CD14-positive monocyte (primary cell): ENCODE measurements around the gene PLAGL2. TPM values are rescaled to one million over a fixed set of nuclear protein-coding genes. Genes with fewer than 3 reads are reported as not detected.

Experiments used
- DNase-seq, 3 donors: peaks; one replicate each; pipeline ENCODE4 v3.0.0-alpha.2; 2011 to 2022
- H2AFZ ChIP-seq: 2 replicates; pipeline ENCODE4 v1.6.0; 2012; ENCODE audit warnings: mild to moderate bottlenecking, low read depth, low read length, inconsistent platforms; ENCODE audit not compliant: insufficient read depth, poor library complexity, severe bottlenecking
- H3K27ac ChIP-seq, 2 donors: 1 replicate in 1 of 2; 2 replicates in 1 of 2; pipeline ENCODE4 v1.5.1; 2012 to 2013; ENCODE audit warnings: low read length in 2 of 2, control low read depth in 1 of 2, inconsistent platforms in 1 of 2, low read depth in 1 of 2, mild to moderate bottlenecking in 1 of 2
- H3K27me3 ChIP-seq, 2 donors: one replicate each; pipeline versions ENCODE4 v1.6.0 to v1.6.1; 2011 to 2013; ENCODE audit warnings: low read length in 2 of 2; ENCODE audit not compliant: control insufficient read depth in 2 of 2, insufficient read depth in 2 of 2
- H3K36me3 ChIP-seq, 2 donors: replicated peaks in 1 of 2; 1 replicate in 1 of 2; 2 replicates in 1 of 2; pipeline versions ENCODE4 v1.5.1 to v1.6.1; 2012 to 2013; ENCODE audit warnings: low read length in 2 of 2, control low read depth in 1 of 2, inconsistent platforms in 1 of 2, mild to moderate bottlenecking in 1 of 2; ENCODE audit not compliant: insufficient read depth in 2 of 2, control insufficient read depth in 1 of 2
- H3K4me1 ChIP-seq, 2 donors: 1 replicate in 1 of 2; 2 replicates in 1 of 2; pipeline versions ENCODE4 v1.5.1 to v1.6.1; 2012 to 2013; ENCODE audit warnings: low read length in 2 of 2, control low read depth in 1 of 2, inconsistent platforms in 1 of 2, mild to moderate bottlenecking in 1 of 2, moderate library complexity in 1 of 2; ENCODE audit not compliant: insufficient read depth in 2 of 2, control insufficient read depth in 1 of 2
- H3K4me2 ChIP-seq: replicated peaks from 2 replicates; pipeline ENCODE3; 2012; ENCODE audit warnings: low read length, moderate library complexity, mild to moderate bottlenecking; ENCODE audit not compliant: poor library complexity, severe bottlenecking; ENCODE audit errors: extremely low read depth
- H3K4me3 ChIP-seq, 3 experiments: fragments of 200-600 bp in 1 of 3; sonication (generic) in 1 of 3; replicated peaks in 1 of 3; 1 replicate in 2 of 3; 2 replicates in 1 of 3; pipeline ENCODE4 v1.5.1; 2011 to 2013; ENCODE audit warnings: low read length in 3 of 3, mild to moderate bottlenecking in 3 of 3, control low read depth in 2 of 3, low read depth in 2 of 3, inconsistent platforms in 1 of 3, moderate library complexity in 1 of 3
- H3K79me2 ChIP-seq: 2 replicates; pipeline ENCODE4 v1.6.0; 2012; ENCODE audit warnings: mild to moderate bottlenecking, control low read depth, inconsistent platforms, low read length, moderate library complexity; ENCODE audit not compliant: insufficient read depth
- H3K9ac ChIP-seq: 2 replicates; pipeline ENCODE4 v1.6.0; 2017; ENCODE audit warnings: low read length, mild to moderate bottlenecking; ENCODE audit not compliant: insufficient read depth, poor library complexity, severe bottlenecking
- H3K9me3 ChIP-seq, 2 donors: replicated peaks in 1 of 2; 1 replicate in 1 of 2; 2 replicates in 1 of 2; pipeline versions ENCODE4 v1.5.1 to v1.6.1; 2012 to 2013; ENCODE audit warnings: low read length in 2 of 2, control low read depth in 1 of 2; ENCODE audit not compliant: control insufficient read depth in 1 of 2, insufficient read depth in 1 of 2
- H4K20me1 ChIP-seq: 2 replicates; pipeline ENCODE4 v1.6.0; 2012; ENCODE audit warnings: mild to moderate bottlenecking, low read length, control low read depth, moderate library complexity; ENCODE audit not compliant: insufficient read depth
- H3K27ac Mint-ChIP-seq, 7 donors: one replicate each; pipeline ENCODE4 v1.8.0; 2020; ENCODE audit warnings: mild to moderate bottlenecking in 7 of 7, mixed read lengths in 7 of 7, moderate library complexity in 6 of 7, inconsistent platforms in 2 of 7
- H3K27me3 Mint-ChIP-seq, 3 donors: one replicate each; pipeline ENCODE4 v1.8.0; 2021 to 2022; ENCODE audit warnings: low read depth in 3 of 3, mild to moderate bottlenecking in 3 of 3, mixed read lengths in 3 of 3, moderate library complexity in 3 of 3, inconsistent platforms in 1 of 3
- H3K36me3 Mint-ChIP-seq, 2 donors: one replicate each; pipeline ENCODE4 v1.8.0; 2020; ENCODE audit warnings: mixed read lengths in 2 of 2, inconsistent platforms in 1 of 2, mild to moderate bottlenecking in 1 of 2
- H3K4me1 Mint-ChIP-seq: one replicate; pipeline ENCODE4 v1.8.0; 2020; ENCODE audit warnings: mild to moderate bottlenecking, mixed read lengths
- H3K4me3 Mint-ChIP-seq, 2 donors: one replicate each; pipeline ENCODE4 v1.8.0; 2020; ENCODE audit warnings: mild to moderate bottlenecking in 2 of 2, mixed read lengths in 2 of 2, moderate library complexity in 1 of 2
- H3K9me3 Mint-ChIP-seq, 7 donors: one replicate each; pipeline ENCODE4 v1.8.0; 2020 to 2022; ENCODE audit warnings: mixed read lengths in 7 of 7, mild to moderate bottlenecking in 6 of 7, moderate library complexity in 6 of 7, inconsistent platforms in 2 of 7
- WGBS: methylation state at CpG from one replicate; pipeline ENCODE4 v1.1.5; 2013; ENCODE audit warnings: missing lambda C conversion rate; ENCODE audit not compliant: insufficient coverage; 5-methylcytosine and 5-hydroxymethylcytosine counted together
- intact Hi-C, 2 donors: fragments of 100-400 bp; cut with micrococcal nuclease; formaldehyde crosslinking; loops; one replicate each; pipeline versions ENCODE4 v1.15.0 to v1.15.1; 2023
- polyA plus RNA-seq, 3 donors: library from polyadenylated mRNA; depleted of rRNA in 1 of 3; unstranded in 2 of 3; stranded (reverse) in 1 of 3; fragments of 300-500 nt in 2 of 3; fragments of >200 nt in 1 of 3; fragmentation: Illumina TruSeq in 2 of 3; gene quantifications; 1 replicate in 2 of 3; 2 replicates in 1 of 3; pipeline ENCODE4 v1.2.3, GENCODE V29; 2012 to 2021
- TF ChIP-seq, protein P1 (sequence below): fragments of 200-600 bp; IDR thresholded peaks from one replicate; pipeline ENCODE4 v1.8.0; 2022; ENCODE audit warnings: antibody characterized with exemption, mild to moderate bottlenecking

The PLAGL2 gene
- polyA plus RNA-seq, 3 donors: 6.2 to 31.7 (median 14.7) TPM

DNA sequence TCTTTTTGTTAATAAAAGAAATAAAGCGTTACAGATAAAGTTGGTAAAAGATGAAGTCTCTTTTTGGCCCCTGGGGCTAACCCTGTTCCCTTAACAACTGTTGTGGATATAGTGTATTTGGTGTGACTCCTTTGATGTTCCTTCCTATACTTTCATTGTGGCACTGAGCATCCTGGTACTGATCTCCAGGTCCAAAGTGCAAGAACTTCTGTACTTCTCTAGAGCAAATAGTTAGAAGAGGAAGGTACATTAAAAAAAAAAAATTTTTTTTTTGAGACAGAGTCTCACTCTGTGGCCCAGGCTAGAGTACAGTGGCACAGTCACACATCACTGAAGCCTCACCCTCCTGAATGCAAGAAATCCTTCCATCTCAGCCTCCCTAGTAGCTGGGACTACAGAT is 6.3 kb upstream of the PLAGL2 start:
- TF ChIP-seq, protein P1, sequence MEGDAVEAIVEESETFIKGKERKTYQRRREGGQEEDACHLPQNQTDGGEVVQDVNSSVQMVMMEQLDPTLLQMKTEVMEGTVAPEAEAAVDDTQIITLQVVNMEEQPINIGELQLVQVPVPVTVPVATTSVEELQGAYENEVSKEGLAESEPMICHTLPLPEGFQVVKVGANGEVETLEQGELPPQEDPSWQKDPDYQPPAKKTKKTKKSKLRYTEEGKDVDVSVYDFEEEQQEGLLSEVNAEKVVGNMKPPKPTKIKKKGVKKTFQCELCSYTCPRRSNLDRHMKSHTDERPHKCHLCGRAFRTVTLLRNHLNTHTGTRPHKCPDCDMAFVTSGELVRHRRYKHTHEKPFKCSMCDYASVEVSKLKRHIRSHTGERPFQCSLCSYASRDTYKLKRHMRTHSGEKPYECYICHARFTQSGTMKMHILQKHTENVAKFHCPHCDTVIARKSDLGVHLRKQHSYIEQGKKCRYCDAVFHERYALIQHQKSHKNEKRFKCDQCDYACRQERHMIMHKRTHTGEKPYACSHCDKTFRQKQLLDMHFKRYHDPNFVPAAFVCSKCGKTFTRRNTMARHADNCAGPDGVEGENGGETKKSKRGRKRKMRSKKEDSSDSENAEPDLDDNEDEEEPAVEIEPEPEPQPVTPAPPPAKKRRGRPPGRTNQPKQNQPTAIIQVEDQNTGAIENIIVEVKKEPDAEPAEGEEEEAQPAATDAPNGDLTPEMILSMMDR: no peak
- Histone ChIP-seq H3K4me3 (no peak overlapping the region), H3K9ac (no peak overlapping the region), H3K27me3 (no peaks in the 10 kb centered on the region), H3K27ac (no peak overlapping the region), H3K79me2 (peaks cover 17% of the 10 kb centered on the region), H3K36me3 (peaks cover 58 to 85% of the 10 kb centered on the region in 2 donors), H3K9me3 (no peaks in the 10 kb centered on the region), H4K20me1 (no peaks in the 10 kb centered on the region), H2AFZ (no peak overlapping the region), H3K4me2 (no peak overlapping the region), H3K4me1 (peaks cover 0 to 8% of the 10 kb centered on the region in 2 donors)
- no peaks in the 10 kb centered on the region for H3K9me3 Mint-ChIP-seq
- no peak overlapping the region for H3K27ac Mint-ChIP-seq
- H3K4me1 Mint-ChIP-seq: peaks cover 16% of the 10 kb centered on the region
- H3K27me3 Mint-ChIP-seq: no peaks in the 10 kb centered on the region
- H3K4me3 Mint-ChIP-seq: no peak overlapping the region
- peaks cover 71 to 91% of the 10 kb centered on the region in 2 donors for H3K36me3 Mint-ChIP-seq
- WGBS: no CpG with 5 or more reads among the region's 1 CpG
- no peak for DNase-seq
- intact Hi-C loops: no loop called here

DNA sequence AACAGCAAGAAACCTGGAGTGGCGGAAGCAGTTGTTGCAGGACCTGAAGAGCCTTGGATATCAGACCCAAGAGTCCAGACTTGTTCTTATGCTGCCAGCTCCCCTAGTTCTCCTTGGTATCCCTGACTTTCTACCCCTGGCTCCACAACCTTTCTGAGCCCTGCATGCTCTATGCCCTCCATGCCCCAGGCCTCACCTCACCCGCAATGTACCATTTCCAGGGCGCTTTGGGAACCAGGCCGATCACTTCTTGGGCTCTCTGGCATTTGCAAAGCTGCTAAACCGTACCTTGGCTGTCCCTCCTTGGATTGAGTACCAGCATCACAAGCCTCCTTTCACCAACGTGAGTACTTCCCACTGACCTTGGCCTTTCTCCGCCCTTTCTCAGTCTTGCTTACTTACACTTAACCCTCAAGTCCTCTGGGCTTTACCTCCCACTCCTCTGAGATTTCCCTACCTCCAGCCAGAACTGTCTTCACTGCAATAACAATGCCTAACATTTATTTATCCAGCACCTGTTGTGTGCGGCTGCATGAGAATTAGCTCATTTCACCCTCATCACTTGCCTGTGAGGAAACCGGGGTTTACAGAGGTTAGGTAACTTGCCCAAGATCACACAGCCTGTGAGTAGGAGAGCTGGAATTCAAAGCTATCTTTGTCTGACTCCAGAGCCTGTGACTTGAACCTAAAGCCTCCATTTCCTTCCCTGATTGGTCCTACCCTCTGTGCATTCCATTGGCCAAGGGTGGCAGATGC is 2.5 kb upstream of the PLAGL2 start:
- Histone ChIP-seq H3K4me2 (no peak overlapping the region), H3K4me1 (peaks cover 28 to 38% of the 10 kb centered on the region in 2 donors), H3K4me3 (no peak overlapping the region), H3K27me3 (no peaks in the 10 kb centered on the region), H3K79me2 (peaks cover 52% of the 10 kb centered on the region), H3K27ac (peak overlapping the region in 1 of 2 donors; percentile 79), H4K20me1 (peaks cover 6% of the 10 kb centered on the region), H3K9me3 (no peaks in the 10 kb centered on the region), H3K36me3 (peaks cover 24 to 46% of the 10 kb centered on the region in 2 donors), H3K9ac (no peak overlapping the region), H2AFZ (no peak overlapping the region)
- no peak overlapping the region for H3K4me3 Mint-ChIP-seq
- peaks cover 0 to 4% (median 1%) of the 10 kb centered on the region in 3 donors for H3K27me3 Mint-ChIP-seq
- DNase-seq: no peak
- peaks cover 45% of the 10 kb centered on the region for H3K4me1 Mint-ChIP-seq
- H3K9me3 Mint-ChIP-seq: no peaks in the 10 kb centered on the region
- peaks cover 35 to 53% of the 10 kb centered on the region in 2 donors for H3K36me3 Mint-ChIP-seq
- TF ChIP-seq, protein P1: no peak
- intact Hi-C loops: loop anchor here (5.0 to 10.0 kb wide), 2 partner anchors 98 to 275 kb away; no protein-coding TSS in a partner anchor
- WGBS: 93% methylated on average over 7 of the region's 9 CpGs
- H3K27ac Mint-ChIP-seq: peak overlapping the region in 3 of 7 donors; percentile 38 to 56 (median 51)
